Loucy (cell line): ENCODE data around the gene CENPP.
A peak's percentile ranks its signal among the peaks of the same experiment; 100 is the strongest.

Experiments used
- H2AFZ ChIP-seq: fragments of 200-600 bp; sonication (generic); 2 replicates; pipeline ENCODE4 v1.6.0; 2016; ENCODE audit warnings: antibody characterized with exemption, mild to moderate bottlenecking, low read length, moderate library complexity
- H3F3A ChIP-seq: fragments of 200-600 bp; 2 replicates; pipeline ENCODE4 v1.6.0; 2016; ENCODE audit warnings: antibody characterized with exemption, low read depth, mild to moderate bottlenecking
- H3K27me3 ChIP-seq: fragments of 200-600 bp; sonication (generic); 2 replicates; pipeline ENCODE4 v1.6.1; 2014; ENCODE audit warnings: low read length, mild to moderate bottlenecking; ENCODE audit not compliant: insufficient read depth, poor library complexity, severe bottlenecking
- H3K36me3 ChIP-seq: fragments of 200-600 bp; sonication (generic); 2 replicates; pipeline ENCODE4 v1.6.1; 2016; ENCODE audit warnings: low read length; ENCODE audit not compliant: insufficient read depth
- H3K4me1 ChIP-seq: fragments of 200-600 bp; sonication (generic); 2 replicates; pipeline ENCODE4 v1.5.1; 2014; ENCODE audit warnings: low read length, mild to moderate bottlenecking; ENCODE audit not compliant: insufficient read depth, poor library complexity, severe bottlenecking
- H3K4me2 ChIP-seq: fragments of 200-600 bp; sonication (generic); 2 replicates; pipeline ENCODE4 v1.6.0; 2014; ENCODE audit warnings: antibody characterized with exemption, low read length, low read depth, mild to moderate bottlenecking; ENCODE audit not compliant: poor library complexity, severe bottlenecking
- H3K4me3 ChIP-seq: fragments of 200-600 bp; sonication (generic); 2 replicates; pipeline ENCODE4 v1.5.1; 2014; ENCODE audit warnings: low read length, mild to moderate bottlenecking, mixed read lengths; ENCODE audit not compliant: poor library complexity, severe bottlenecking
- H3K79me2 ChIP-seq: fragments of 200-600 bp; sonication (generic); 2 replicates; pipeline ENCODE4 v1.6.1; 2014; ENCODE audit warnings: low read length; ENCODE audit not compliant: insufficient read depth
- H3K9ac ChIP-seq: fragments of 200-600 bp; sonication (generic); 2 replicates; pipeline ENCODE4 v1.6.0; 2014; ENCODE audit warnings: mild to moderate bottlenecking, low read depth, low read length, moderate library complexity; ENCODE audit not compliant: poor library complexity, severe bottlenecking
- H3K9me2 ChIP-seq: fragments of 200-600 bp; sonication (generic); replicated peaks from 2 replicates; pipeline ENCODE4 v1.6.1; 2016; ENCODE audit warnings: low read depth, low read length, mixed read lengths
- H3K9me3 ChIP-seq: fragments of 200-600 bp; sonication (generic); 2 replicates; pipeline ENCODE4 v1.6.1; 2014; ENCODE audit warnings: mild to moderate bottlenecking, antibody characterized with exemption, low read length, low read depth; ENCODE audit not compliant: insufficient read depth
- H4K20me1 ChIP-seq: fragments of 200-600 bp; sonication (generic); 2 replicates; pipeline ENCODE4 v1.6.0; 2014; ENCODE audit warnings: antibody characterized with exemption, low read length, mild to moderate bottlenecking; ENCODE audit not compliant: insufficient read depth, poor library complexity, severe bottlenecking
- EZH2phosphoT487 ChIP-seq: fragments of 200-600 bp; IDR thresholded peaks from 2 replicates; pipeline ENCODE4 v1.6.1; 2018; ENCODE audit warnings: antibody characterized with exemption, mild to moderate bottlenecking, moderate library complexity, borderline replicate concordance
- TF ChIP-seq, protein P1 (sequence below): fragments of 200-600 bp; sonication (generic); conservative IDR thresholded peaks from 2 replicates; pipeline ENCODE4 v1.5.1; 2014; ENCODE audit warnings: mild to moderate bottlenecking, antibody characterized with exemption, low read length

CENPP gene

DNA sequence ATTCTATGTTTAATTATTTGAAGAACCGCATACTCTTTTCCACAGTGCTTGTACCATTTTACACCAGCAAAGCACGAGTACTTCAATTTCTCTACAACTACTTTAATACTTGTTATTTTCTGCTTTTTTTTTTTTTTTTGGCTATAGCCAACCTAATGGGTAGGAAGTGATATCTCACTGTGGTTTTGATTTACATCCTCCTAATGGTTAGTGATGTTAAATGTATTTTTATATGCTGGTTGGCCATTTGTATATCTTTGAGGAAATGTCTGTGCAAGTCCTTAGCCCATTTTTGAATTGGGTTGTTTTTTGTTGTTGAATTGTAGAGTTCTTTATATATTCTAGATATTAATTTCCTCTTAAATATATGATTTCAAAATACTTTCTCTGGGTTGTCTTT is 56.0 kb downstream of the CENPP start:
- Histone ChIP-seq H4K20me1 (no peaks in the 10 kb centered on the region), H3K27me3 (no peaks in the 10 kb centered on the region), H3K9me3 (no peaks in the 10 kb centered on the region), H3K4me1 (peaks cover 44% of the 10 kb centered on the region), H3K9me2 (no peaks in the 10 kb centered on the region), H2AFZ (no peak overlapping the region), H3K79me2 (peaks cover 28% of the 10 kb centered on the region), H3K4me3 (no peak overlapping the region), H3K9ac (no peak overlapping the region), H3K4me2 (peak overlapping the region; percentile 44), H3F3A (no peaks in the 10 kb centered on the region), H3K36me3 (peaks cover 17% of the 10 kb centered on the region)
- TF ChIP-seq, protein P1, sequence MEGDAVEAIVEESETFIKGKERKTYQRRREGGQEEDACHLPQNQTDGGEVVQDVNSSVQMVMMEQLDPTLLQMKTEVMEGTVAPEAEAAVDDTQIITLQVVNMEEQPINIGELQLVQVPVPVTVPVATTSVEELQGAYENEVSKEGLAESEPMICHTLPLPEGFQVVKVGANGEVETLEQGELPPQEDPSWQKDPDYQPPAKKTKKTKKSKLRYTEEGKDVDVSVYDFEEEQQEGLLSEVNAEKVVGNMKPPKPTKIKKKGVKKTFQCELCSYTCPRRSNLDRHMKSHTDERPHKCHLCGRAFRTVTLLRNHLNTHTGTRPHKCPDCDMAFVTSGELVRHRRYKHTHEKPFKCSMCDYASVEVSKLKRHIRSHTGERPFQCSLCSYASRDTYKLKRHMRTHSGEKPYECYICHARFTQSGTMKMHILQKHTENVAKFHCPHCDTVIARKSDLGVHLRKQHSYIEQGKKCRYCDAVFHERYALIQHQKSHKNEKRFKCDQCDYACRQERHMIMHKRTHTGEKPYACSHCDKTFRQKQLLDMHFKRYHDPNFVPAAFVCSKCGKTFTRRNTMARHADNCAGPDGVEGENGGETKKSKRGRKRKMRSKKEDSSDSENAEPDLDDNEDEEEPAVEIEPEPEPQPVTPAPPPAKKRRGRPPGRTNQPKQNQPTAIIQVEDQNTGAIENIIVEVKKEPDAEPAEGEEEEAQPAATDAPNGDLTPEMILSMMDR: no peak
- TF ChIP-seq EZH2phosphoT487: no peak

DNA sequence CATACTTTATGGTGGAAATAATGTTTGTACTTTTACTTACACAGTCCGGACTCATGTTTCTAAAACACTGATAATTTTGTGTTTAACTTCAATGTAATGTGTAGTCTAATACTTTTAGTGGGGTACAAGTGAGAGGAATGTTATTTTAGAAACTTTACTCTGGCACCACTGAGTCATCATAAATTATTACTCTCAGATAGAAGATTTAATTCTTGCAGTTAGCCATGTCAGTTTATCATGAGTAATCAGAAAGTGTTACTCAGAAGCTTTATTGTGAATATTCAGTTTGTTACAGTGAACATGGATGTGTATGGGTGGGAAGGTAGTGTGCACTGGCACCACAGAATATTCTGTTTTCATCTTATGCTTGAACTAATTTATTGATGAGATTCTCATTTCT is 58.6 kb downstream of the CENPP start:
- no peak overlapping the region for H3K4me2 ChIP-seq

DNA sequence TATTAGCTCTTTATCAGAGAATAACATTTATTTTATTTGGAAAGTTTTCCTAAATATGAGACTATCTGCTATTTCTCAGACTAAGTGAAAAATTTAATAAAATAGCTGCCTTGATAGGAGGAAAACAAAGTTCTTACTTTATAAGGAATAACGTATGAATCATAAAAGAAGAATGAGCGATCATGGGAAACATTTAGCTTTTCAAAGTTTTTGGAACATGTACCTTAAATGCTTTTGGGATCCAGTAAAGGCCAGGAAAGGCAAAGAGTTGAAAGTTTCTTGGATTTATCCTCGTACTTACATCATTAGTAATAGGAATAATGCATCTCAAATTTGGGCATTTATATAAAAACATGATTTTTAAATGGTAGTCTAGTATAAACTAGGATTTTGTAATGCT is 59.2 kb downstream of the CENPP start:
- no peak overlapping the region for H3K4me2 ChIP-seq
- peaks cover 18% of the 10 kb centered on the region for H3K4me1 ChIP-seq
- no peak overlapping the region for H3K4me3 ChIP-seq
- H3K79me2 ChIP-seq: peaks cover 25% of the 10 kb centered on the region
- no peaks in the 10 kb centered on the region for H3K9me3 ChIP-seq
- H3K9me2 ChIP-seq: no peaks in the 10 kb centered on the region
- peaks cover 23% of the 10 kb centered on the region for H3K36me3 ChIP-seq
- H3F3A ChIP-seq: no peaks in the 10 kb centered on the region
- H2AFZ ChIP-seq: no peak overlapping the region
- TF ChIP-seq EZH2phosphoT487: no peak
- TF ChIP-seq, protein P1: no peak
- no peaks in the 10 kb centered on the region for H4K20me1 ChIP-seq
- no peak overlapping the region for H3K9ac ChIP-seq
- H3K27me3 ChIP-seq: no peaks in the 10 kb centered on the region

More for the DNA sequence above, 58.6 kb downstream of the CENPP start:
- Histone ChIP-seq H3K4me1 (peaks cover 24% of the 10 kb centered on the region), H4K20me1 (no peaks in the 10 kb centered on the region), H3K4me3 (no peak overlapping the region), H3F3A (no peaks in the 10 kb centered on the region), H3K9me3 (no peaks in the 10 kb centered on the region), H3K36me3 (peaks cover 23% of the 10 kb centered on the region), H3K9me2 (no peaks in the 10 kb centered on the region), H2AFZ (no peak overlapping the region), H3K9ac (no peak overlapping the region), H3K79me2 (peaks cover 25% of the 10 kb centered on the region), H3K27me3 (no peaks in the 10 kb centered on the region)
- TF ChIP-seq, protein P1: no peak
- TF ChIP-seq EZH2phosphoT487: no peak
